ENCODE measurements around the gene ENTPD5. TPM values are rescaled to one million over a fixed set of nuclear protein-coding genes. Genes with fewer than 3 reads are reported as not detected.

The ENTPD5 gene
- total RNA-seq, 1 experiment from 2014 or later, result 6.8 TPM

DNA sequence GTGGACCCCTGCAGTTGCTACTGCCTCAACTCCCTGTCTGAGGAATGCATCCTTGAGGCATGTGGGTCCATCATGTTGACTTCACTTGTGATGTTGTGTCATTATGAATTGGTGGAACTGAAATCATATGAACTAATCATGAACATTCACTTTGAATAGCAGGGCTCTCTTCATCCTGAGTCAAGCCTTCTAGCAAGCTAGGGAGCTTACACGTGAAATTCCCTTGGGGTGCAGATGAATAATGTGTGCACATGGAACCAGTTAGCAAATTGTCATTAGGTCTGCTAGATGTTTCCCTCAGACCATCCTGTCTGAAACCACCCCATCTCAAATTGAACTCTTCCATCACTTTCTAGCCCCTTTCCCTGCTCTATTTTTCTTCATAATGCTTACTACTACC, 65.4 kb downstream of the ENTPD5 start:
- Histone ChIP-seq H2BK5ac (ENCODE audit: insufficient read length, low read length) (no peak overlapping the region), H3K23ac (ENCODE audit: insufficient read length, low read depth, low read length) (no peak overlapping the region), H3K9me3 (ENCODE audit: control insufficient read depth, low read depth, low read length) (no peaks in the 10 kb centered on the region), H3K23me2 (ENCODE audit: insufficient read length, low read depth, low read length, poor library complexity, severe bottlenecking) (no peaks in the 10 kb centered on the region), H2BK15ac (ENCODE audit: low read depth, low read length) (no peak overlapping the region), H3K9ac (ENCODE audit: extremely low read depth, insufficient read length, low read length) (no peak overlapping the region), H3K27ac (ENCODE audit: insufficient read length, low read depth, low read length) (no peak overlapping the region), H2AFZ (ENCODE audit: low read length) (no peak overlapping the region), H4K91ac (ENCODE audit: insufficient read length, low read depth, low read length) (no peak overlapping the region), H4K8ac (replicated peaks; ENCODE audit: insufficient read length, low read depth, low read length) (no peak overlapping the region), H3K4me2 (ENCODE audit: insufficient read depth, insufficient read length, low read length) (no peak overlapping the region), H3K27me3 (ENCODE audit: insufficient read depth, low read length) (no peaks in the 10 kb centered on the region), H3T11ph (ENCODE audit: low read length) (no peak overlapping the region), H3K4me1 (ENCODE audit: insufficient read depth, low read length) (no peaks in the 10 kb centered on the region), H2BK12ac (ENCODE audit: insufficient read length, low read depth, low read length) (no peak overlapping the region), H3K14ac (ENCODE audit: insufficient read depth, low read length) (no peak overlapping the region), H4K5ac (ENCODE audit: insufficient read length, low read depth, low read length) (no peak overlapping the region), H3K79me2 (ENCODE audit: insufficient read depth, low read length) (no peaks in the 10 kb centered on the region), H3K56ac (ENCODE audit: insufficient read length, low read depth, low read length) (no peak overlapping the region), H2BK20ac (ENCODE audit: low read depth, low read length, poor library complexity, severe bottlenecking) (no peak overlapping the region), H3K18ac (ENCODE audit: insufficient read length, low read depth, low read length) (no peak overlapping the region), H2AK5ac (ENCODE audit: insufficient read length, low read length) (no peak overlapping the region), H4K20me1 (ENCODE audit: control insufficient read depth, insufficient read depth, insufficient read length) (no peaks in the 10 kb centered on the region), H3K79me1 (ENCODE audit: insufficient read depth, low read depth, low read length, poor library complexity, severe bottlenecking) (no peaks in the 10 kb centered on the region), H3K4ac (ENCODE audit: low read depth, low read length) (no peak overlapping the region), H2BK120ac (ENCODE audit: low read depth, low read length, poor library complexity, severe bottlenecking) (no peak overlapping the region)
- Mint-ChIP-seq H3K36me3 (ENCODE audit: insufficient read depth in 1 of 3, low read depth in 3 of 3) (peaks cover 4 to 34% (median 30%) of the 10 kb centered on the region in 3 experiments; a peak in 5 of 7 replicates), H3K27me3 (ENCODE audit: low read depth) (peaks cover 3% of the 10 kb centered on the region), H3K27ac (no peak overlapping the region), H3K4me1 (peaks cover 5 to 10% of the 10 kb centered on the region in 2 experiments; a peak in 3 of 4 replicates), H3K4me3 (no peak overlapping the region), H3K9me3 (no peaks in the 10 kb centered on the region)
- DNase-seq, result no peak
- TF ChIP-seq CTCF (conservative IDR thresholded peaks at IDR 0.05), result no peak
- no CpG with 5 or more reads among the region's 1 CpG for WGBS (ENCODE audit: extremely low coverage, insufficient read length, low lambda C conversion rate)
